ENCODE data around the gene HOXC10.

GRCh38 chr12:53958128-53958527 is 26.8 kb upstream of the HOXC10 start:
- no peak for TF ChIP-seq CTCF (IDR thresholded peaks at IDR 0.05)
- TF ChIP-seq POLR2A (IDR thresholded peaks at IDR 0.05) = no peak
